Activated CD4-positive, alpha-beta T cell treated with anti-CD3 and anti-CD28 coated beads, Interleukin-2, amount 10 ng/mL, durations not matched to agents 24 days and 14 days (primary cell): ENCODE data around the gene PGAP3. TPM values are rescaled to one million over a fixed set of nuclear protein-coding genes. Genes with fewer than 3 reads are reported as not detected.

ENCODE experiments used
- DNase-seq: peaks from one replicate; pipeline ENCODE4 v3.0.0; 2022
- H3K27ac Mint-ChIP-seq: one replicate; pipeline ENCODE4 v1.8.0; 2022; ENCODE audit warnings: mild to moderate bottlenecking, mixed read lengths
- H3K27me3 Mint-ChIP-seq: one replicate; pipeline ENCODE4 v1.8.0; 2022; ENCODE audit warnings: mixed read lengths
- H3K36me3 Mint-ChIP-seq: one replicate; pipeline ENCODE4 v1.8.0; 2022; ENCODE audit warnings: low read depth, mild to moderate bottlenecking, mixed read lengths
- H3K4me1 Mint-ChIP-seq: one replicate; pipeline ENCODE4 v1.8.0; 2021; ENCODE audit warnings: mixed read lengths
- H3K4me3 Mint-ChIP-seq: one replicate; pipeline ENCODE4 v1.8.0; 2022; ENCODE audit warnings: mild to moderate bottlenecking, moderate library complexity, mixed read lengths
- H3K9me3 Mint-ChIP-seq: one replicate; pipeline ENCODE4 v1.8.0; 2021; ENCODE audit warnings: mixed read lengths
- intact Hi-C: fragments of 100-400 bp; cut with micrococcal nuclease; formaldehyde crosslinking; loops from one replicate; pipeline ENCODE4 v1.15.1; 2023
- total RNA-seq: library from RNA; stranded (reverse); gene quantifications from 2 replicates; pipeline ENCODE4 v1.2.3, GENCODE V29; 2022

PGAP3 gene
- total RNA-seq, 1 donor from 2014 or later = 13.5 TPM

DNA sequence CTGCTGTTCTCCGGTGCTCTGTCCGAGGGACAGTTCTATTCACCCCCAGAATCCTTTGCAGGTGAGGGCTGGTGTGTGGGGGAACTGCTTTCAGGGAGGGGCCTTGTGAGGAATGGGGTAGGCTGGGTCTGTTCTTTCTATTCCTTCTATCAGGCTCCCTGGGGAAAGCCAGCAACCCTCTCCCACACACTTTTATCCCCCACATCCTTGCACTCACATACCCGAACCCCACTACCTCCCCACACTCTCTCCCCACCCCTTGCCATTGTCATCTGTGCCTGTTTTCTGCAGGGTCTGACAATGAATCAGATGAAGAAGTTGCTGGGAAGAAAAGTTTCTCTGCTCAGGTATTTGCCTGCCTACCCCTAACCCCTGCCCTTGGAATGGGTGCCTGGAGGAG is 29.1 kb downstream of the PGAP3 start:
- no peaks in the 10 kb centered on the region for H3K27me3 Mint-ChIP-seq
- DNase-seq = no peak

DNA sequence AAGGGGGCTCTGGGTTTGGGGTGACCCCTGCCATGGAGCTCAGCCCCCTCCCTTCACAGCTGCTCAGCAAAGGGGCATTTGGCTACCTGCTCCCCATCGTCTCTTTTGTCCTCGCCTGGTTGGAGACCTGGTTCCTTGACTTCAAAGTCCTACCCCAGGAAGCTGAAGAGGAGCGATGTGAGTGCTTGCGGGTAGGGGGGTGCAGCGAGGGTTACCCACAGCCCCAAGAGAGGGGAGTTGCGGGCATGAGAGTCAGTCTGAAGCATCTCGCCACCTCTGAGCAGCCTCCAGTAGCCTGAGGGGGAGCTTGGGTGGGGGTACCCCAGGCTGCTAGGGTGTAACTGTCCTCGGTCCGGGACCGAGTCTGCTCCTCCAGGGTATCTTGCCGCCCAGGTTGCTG is 29.5 kb downstream of the PGAP3 start:
- DNase-seq = no peak
- Mint-ChIP-seq H3K9me3 (no peaks in the 10 kb centered on the region), H3K27ac (no peak overlapping the region), H3K27me3 (no peaks in the 10 kb centered on the region), H3K4me1 (peaks cover 11% of the 10 kb centered on the region), H3K36me3 (peaks cover 19% of the 10 kb centered on the region), H3K4me3 (no peak overlapping the region)
- intact Hi-C loops = no loop called here

More for the DNA sequence above, 29.1 kb downstream of the PGAP3 start:
- intact Hi-C loops = no loop called here
- Mint-ChIP-seq H3K9me3 (no peaks in the 10 kb centered on the region), H3K27ac (no peak overlapping the region), H3K4me1 (peaks cover 9% of the 10 kb centered on the region), H3K36me3 (peaks cover 19% of the 10 kb centered on the region), H3K4me3 (no peak overlapping the region)

DNA sequence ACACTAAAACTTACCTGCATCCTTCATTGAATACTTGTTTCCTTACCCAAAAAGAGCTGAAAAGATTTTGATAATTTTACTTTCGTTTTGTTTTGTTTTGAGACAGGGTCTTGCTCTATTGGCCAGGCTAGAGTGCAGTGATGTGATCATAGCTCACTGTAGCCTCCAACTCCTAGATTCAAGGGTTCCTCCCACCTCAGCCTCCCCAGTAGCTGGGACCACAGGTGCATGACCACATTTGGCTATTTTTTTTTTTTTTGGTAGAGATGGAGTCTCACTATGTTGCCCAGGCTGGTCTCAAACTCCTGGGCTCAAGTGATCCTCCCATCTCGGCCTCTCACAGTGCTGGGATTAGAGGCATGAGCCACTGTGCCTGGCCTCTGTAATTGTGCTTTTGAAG is 32.8 kb downstream of the PGAP3 start:
- peaks cover 13% of the 10 kb centered on the region for H3K4me1 Mint-ChIP-seq
- peaks cover 11% of the 10 kb centered on the region for H3K36me3 Mint-ChIP-seq
- H3K27me3 Mint-ChIP-seq = no peaks in the 10 kb centered on the region
- H3K9me3 Mint-ChIP-seq = no peaks in the 10 kb centered on the region
- H3K4me3 Mint-ChIP-seq = no peak overlapping the region
- H3K27ac Mint-ChIP-seq = no peak overlapping the region
- intact Hi-C loops = no loop called here
- no peak for DNase-seq

DNA sequence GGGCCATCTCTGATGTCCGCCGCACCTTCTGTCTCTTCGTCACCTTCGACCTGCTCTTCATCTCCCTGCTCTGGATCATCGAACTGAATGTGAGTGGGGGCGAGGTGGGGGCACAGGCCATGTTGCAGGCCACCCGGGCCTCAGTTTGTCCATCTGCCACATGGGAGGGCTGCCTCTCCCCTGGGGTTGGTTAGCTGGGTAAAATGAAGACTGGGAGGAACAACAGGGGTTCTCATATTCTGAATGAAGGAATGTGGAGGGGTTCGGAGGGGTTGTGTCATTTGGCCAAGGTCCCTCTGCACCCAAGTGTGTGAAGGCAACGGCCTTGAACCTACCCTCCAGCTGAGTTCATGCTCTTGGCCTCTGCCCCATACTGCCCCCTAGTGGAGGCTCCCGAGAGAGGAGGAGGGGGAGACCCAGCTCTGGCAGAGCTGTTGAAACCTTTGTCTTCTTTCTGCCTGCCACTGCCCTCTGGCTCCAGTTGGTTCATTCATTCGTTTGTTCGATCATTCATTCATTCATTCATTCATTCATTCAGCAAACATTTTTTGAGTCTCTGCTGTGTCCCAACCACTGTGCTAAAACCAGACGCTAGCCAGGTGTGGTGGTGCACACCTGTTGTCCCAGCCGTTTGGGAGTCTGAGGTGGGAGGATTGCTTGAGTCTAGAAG is 34.1 kb downstream of the PGAP3 start:
- H3K4me3 Mint-ChIP-seq = no peak overlapping the region
- intact Hi-C loops = no loop called here
- peaks cover 7% of the 10 kb centered on the region for H3K36me3 Mint-ChIP-seq
- no peak overlapping the region for H3K27ac Mint-ChIP-seq
- DNase-seq = peak; percentile 94
- H3K9me3 Mint-ChIP-seq = no peaks in the 10 kb centered on the region
- H3K27me3 Mint-ChIP-seq = no peaks in the 10 kb centered on the region
- peaks cover 14% of the 10 kb centered on the region for H3K4me1 Mint-ChIP-seq

DNA sequence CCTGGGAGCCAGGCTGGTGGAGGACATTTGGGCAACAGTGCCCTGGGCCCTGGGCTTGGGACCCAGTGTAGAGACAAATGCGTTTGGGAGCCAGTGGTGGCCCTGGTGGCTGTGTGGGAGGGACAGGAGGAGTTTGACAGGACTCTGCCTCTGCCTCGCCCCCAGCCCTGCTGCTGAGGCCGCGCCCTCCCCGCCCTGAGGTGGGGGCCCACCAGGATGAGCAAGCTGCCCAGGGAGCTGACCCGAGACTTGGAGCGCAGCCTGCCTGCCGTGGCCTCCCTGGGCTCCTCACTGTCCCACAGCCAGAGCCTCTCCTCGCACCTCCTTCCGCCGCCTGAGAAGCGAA is 34.6 kb downstream of the PGAP3 start:
- no peak overlapping the region for H3K4me3 Mint-ChIP-seq
- DNase-seq = no peak
- H3K27ac Mint-ChIP-seq = no peak overlapping the region
- intact Hi-C loops = no loop called here
- no peaks in the 10 kb centered on the region for H3K27me3 Mint-ChIP-seq
- peaks cover 14% of the 10 kb centered on the region for H3K4me1 Mint-ChIP-seq
- peaks cover 5% of the 10 kb centered on the region for H3K36me3 Mint-ChIP-seq
- H3K9me3 Mint-ChIP-seq = no peaks in the 10 kb centered on the region

DNA sequence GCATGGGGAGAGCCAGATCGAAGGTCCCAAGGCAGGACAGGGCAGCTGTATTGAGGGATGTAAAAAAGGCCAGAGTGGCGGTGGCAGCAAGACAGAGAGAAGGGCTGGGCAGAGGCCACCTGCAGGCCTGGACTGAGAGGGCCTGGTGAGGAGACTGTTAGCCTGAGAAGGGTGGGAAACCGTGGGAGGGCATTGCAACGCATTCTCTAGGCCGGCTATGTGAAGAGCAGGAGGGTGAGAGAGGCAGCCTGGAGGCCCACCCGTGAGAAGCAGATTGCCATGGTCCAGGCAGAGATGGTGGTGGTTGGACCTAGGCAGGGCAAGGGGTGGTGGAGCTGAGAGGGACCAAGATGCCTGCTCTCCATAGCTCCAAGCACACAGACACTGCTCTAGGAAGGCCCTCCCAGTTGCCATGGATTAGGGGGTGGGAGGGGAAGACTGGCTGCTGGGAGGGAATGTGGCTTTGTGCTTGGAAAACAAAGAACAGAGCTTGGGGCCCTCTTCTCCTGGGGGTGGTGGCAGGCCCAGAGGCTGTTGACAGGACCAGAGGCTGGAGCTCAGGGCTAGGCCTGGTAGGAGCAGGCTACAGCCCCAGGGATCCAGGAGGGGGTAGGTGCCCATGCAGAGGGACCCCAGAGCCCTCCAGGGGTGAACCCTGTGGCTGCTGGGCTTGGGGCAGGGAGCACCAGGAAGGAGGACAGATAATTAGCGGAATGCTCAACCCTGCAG is 35.1 kb downstream of the PGAP3 start:
- Mint-ChIP-seq H3K9me3 (no peaks in the 10 kb centered on the region), H3K27me3 (no peaks in the 10 kb centered on the region), H3K4me1 (peaks cover 14% of the 10 kb centered on the region), H3K27ac (no peak overlapping the region), H3K36me3 (peaks cover 3% of the 10 kb centered on the region), H3K4me3 (no peak overlapping the region)
- intact Hi-C loops = no loop called here
- no peak for DNase-seq

DNA sequence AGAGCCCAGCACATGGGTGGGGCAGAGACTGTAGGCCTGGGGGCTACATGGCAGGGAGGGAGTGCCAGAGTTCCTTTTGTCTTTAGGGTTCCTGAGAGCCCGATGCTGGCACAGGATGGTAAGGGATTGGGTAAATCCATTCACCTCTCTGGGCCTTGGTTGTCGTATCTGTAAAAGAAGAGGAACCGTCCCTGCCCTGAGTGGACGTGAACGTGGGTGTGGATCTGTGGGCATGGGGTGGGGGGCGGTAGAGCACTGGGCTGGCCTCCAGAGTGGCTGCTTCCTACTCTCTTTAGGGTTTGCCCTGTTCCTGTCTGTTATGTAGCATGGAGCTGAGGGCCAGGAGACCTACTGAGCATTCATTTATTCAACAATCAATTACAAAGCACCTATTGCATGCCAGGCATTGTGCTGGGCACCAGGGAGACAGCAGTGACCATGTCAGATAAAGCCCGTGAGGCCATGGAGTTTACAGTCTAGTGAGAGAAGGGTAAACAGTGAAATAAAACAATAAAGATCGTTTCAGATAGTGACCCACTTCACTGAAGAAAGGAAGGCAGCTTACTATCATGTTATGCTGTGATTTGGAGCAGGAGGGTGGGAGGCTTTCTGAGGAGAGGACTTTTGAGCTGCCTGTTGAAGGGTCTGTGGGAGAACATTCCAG is 35.8 kb downstream of the PGAP3 start:
- Mint-ChIP-seq H3K4me1 (peaks cover 14% of the 10 kb centered on the region), H3K9me3 (no peaks in the 10 kb centered on the region), H3K4me3 (no peak overlapping the region), H3K27me3 (no peaks in the 10 kb centered on the region), H3K36me3 (peaks cover 2% of the 10 kb centered on the region), H3K27ac (no peak overlapping the region)
- no peak for DNase-seq
- intact Hi-C loops = no loop called here

DNA sequence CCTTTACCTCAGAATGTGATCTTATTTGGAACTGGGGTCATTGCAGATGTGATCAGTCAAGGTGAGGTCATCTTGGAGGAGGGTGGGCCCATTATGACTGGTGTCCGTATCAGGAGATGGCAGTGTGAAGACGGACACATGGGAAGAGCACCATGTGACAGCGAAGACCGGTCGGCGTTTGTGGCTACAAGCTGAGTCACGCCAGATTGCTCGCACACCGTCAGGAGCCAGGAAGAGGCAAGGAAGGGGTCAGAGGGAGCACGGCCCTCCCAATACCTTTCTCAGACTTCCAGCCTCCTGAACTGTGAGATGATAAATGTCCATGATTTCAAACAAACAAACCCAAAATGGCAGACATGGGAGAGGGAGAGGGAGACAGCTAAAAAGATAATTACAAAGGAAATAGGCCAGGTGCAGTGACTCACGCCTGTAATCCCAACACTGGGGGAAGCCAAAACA is 37.7 kb downstream of the PGAP3 start:
- Mint-ChIP-seq H3K4me3 (no peak overlapping the region), H3K27ac (no peak overlapping the region), H3K4me1 (peaks cover 14% of the 10 kb centered on the region), H3K36me3 (no peaks in the 10 kb centered on the region), H3K9me3 (no peaks in the 10 kb centered on the region), H3K27me3 (no peaks in the 10 kb centered on the region)
- intact Hi-C loops = no loop called here
- DNase-seq = no peak

DNA sequence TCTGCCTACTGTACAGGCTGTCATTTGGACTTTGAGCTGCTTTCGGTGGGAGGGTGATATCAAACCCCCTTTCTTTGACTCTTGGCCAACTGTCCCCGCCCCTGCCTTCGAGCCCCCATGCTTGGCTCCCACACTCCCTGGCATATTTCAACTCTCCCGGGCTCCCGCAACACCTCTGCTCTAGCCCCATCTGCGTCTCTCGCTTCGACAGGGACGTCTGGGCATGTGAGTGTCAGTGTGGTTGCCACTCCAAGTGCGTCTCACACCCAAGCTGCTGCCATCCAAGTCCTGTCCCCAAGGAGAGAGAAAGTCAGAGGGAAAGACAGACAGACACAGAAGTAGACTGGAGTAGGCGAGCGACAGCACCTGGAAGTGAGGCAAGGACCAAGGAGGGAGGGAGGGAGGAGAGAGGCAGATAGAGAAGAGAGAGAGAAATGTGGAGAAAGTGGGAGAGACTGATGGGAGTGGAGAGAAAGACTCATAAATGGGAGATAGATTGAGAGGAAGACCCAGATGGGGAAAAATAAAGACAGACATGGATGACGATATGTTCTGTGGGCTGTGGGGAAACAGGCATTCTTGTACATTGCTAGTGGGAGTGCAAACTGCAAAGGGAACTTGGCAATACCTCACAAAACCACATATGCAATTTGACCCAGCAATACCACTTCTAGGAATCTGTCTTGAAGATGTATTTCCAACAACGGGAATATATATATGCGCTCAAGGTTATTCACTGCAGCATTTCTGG is 39.1 kb downstream of the PGAP3 start:
- Mint-ChIP-seq H3K36me3 (no peaks in the 10 kb centered on the region), H3K4me3 (no peak overlapping the region), H3K9me3 (no peaks in the 10 kb centered on the region), H3K27me3 (no peaks in the 10 kb centered on the region), H3K27ac (peak overlapping the region; percentile 8), H3K4me1 (peaks cover 13% of the 10 kb centered on the region)
- DNase-seq = no peak
- intact Hi-C loops = no loop called here

DNA sequence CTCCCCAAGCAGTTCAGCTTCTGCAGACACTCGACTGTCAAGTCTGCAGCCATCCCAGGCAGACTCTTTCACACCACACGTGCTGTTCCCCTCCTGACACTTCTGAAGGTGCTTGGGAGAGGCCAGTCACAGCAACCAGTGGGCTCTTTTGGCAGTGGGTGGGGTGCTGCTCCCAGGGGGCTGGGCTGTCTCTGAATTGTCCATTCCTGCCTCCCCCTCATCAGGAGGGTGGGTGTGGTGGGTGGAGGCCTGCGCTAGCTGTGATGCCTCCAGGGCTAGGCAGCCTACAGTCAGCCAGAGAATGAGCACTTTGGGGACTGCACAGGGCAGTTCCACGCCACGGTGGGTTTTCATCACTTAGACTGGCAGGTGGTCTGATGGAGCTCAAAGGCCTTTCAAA is 40.6 kb downstream of the PGAP3 start:
- DNase-seq = no peak
- Mint-ChIP-seq H3K9me3 (no peaks in the 10 kb centered on the region), H3K4me1 (peaks cover 23% of the 10 kb centered on the region), H3K36me3 (no peaks in the 10 kb centered on the region), H3K27ac (no peak overlapping the region), H3K27me3 (no peaks in the 10 kb centered on the region), H3K4me3 (no peak overlapping the region)
- intact Hi-C loops = no loop called here

DNA sequence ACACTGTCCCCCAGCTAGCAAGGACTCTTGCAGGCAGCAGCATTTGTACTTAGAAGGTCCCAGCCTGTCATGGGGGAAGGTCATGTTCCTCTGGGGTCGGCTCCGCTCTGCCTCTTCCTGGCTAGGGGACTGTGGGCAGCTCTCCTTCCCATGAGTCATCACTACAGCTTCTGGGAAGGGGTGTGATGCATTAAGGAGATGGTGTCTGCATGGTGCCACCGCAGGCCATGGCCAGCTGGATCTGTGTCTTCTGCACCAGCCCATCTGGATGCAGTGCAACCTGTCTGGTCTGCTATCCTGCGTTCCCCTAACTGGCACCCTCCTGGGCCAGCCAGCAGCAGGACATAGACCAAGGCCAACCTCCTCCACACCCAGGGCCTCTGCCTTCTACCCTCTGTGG is 44.6 kb downstream of the PGAP3 start:
- intact Hi-C loops = no loop called here
- Mint-ChIP-seq H3K9me3 (no peaks in the 10 kb centered on the region), H3K27ac (no peak overlapping the region), H3K4me1 (peaks cover 44% of the 10 kb centered on the region), H3K4me3 (no peak overlapping the region), H3K27me3 (no peaks in the 10 kb centered on the region), H3K36me3 (peaks cover 3% of the 10 kb centered on the region)
- DNase-seq = no peak

DNA sequence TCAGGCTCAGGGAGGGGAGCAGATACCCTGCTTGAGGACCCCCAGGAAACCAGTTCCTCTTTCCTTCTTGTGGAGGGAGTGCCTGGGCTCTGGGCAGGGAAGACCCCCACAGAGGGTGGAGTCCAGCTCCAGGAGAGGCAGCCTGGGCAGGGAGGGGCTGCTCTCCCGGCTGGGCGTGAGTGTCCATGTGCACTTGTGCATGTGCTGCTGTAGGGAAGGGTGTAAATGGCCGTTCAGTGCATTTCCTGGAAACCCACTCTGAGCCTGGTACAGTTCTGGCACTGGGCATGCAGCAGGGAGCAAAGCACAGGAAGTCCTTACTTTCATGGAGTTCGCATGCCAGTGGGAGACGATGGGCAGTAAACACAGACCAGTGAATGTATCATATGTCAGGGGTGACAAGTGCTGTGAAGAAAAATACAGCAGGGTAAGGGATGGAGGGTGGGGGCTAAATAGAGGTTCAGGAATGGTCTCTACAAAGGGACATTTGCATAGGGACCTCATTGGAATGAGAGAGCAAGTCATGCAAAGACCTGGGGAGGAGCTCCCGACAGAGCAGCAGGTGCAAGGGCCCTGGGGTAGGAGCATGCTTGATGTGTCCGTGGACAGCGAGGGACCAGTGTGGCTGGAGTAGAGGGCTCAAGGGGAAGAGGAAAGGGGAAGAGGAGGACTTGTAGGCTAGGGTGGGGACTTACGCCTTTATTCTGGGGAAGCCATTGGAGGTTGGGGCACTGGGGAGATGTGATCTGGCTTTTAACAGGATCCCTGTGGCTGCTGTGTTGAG is 45.4 kb downstream of the PGAP3 start:
- no peak overlapping the region for H3K27ac Mint-ChIP-seq
- H3K27me3 Mint-ChIP-seq = no peaks in the 10 kb centered on the region
- H3K4me1 Mint-ChIP-seq = peaks cover 51% of the 10 kb centered on the region
- H3K4me3 Mint-ChIP-seq = no peak overlapping the region
- no peak for DNase-seq
- intact Hi-C loops = no loop called here
- no peaks in the 10 kb centered on the region for H3K9me3 Mint-ChIP-seq
- peaks cover 3% of the 10 kb centered on the region for H3K36me3 Mint-ChIP-seq

DNA sequence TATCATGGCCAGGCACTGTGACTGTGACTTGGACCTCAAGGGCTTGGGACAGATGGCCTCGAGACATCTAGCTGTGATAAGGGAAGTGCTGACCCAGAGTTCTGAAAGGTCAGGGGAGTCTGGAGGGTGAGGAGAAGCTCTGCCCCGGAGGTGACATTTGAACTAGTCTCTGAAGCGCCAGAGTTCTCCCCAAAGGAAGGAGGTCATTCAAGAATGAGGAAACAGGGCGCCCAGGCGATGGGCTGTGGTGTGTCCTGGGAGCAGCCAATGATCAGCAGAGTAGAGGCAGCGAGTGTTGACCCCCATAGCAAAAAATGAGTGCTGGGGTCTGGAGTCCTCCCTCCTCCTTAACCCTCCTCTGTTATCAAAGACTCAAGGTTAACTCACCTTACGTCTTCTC is 46.0 kb downstream of the PGAP3 start:
- peaks cover 3% of the 10 kb centered on the region for H3K36me3 Mint-ChIP-seq
- no peak for DNase-seq
- no peak overlapping the region for H3K4me3 Mint-ChIP-seq
- H3K27me3 Mint-ChIP-seq = no peaks in the 10 kb centered on the region
- intact Hi-C loops = no loop called here
- H3K4me1 Mint-ChIP-seq = peaks cover 51% of the 10 kb centered on the region
- H3K9me3 Mint-ChIP-seq = no peaks in the 10 kb centered on the region
- no peak overlapping the region for H3K27ac Mint-ChIP-seq
